GM18861 (cell line): ENCODE data around the gene CMTM7.

Experiments
- ATAC-seq: cut with Tn5 transposase; IDR thresholded peaks from one replicate; pipeline ENCODE4 v1.9.1; 2021; ENCODE audit not compliant: unreplicated experiment

The CMTM7 gene

GRCh38 chr3:32435911-32436815 is 44.5 kb downstream of the CMTM7 start:
- ATAC-seq: no peak

GRCh38 chr3:32436816-32437189 is 45.1 kb downstream of the CMTM7 start:
- peak; percentile 40 for ATAC-seq

GRCh38 chr3:32437896-32438295 is 46.2 kb downstream of the CMTM7 start:
- no peak for ATAC-seq

- ATAC-seq: peak; percentile 94
Measured at GRCh38 chr3:32438596-32439344, 47.1 kb downstream of the CMTM7 start.

GRCh38 chr3:32439421-32439820 is 47.8 kb downstream of the CMTM7 start:
- peak; percentile 7 for ATAC-seq

GRCh38 chr3:32440611-32441350 is 49.1 kb downstream of the CMTM7 start:
- no peak for ATAC-seq

GRCh38 chr3:32442766-32443165 is 51.1 kb downstream of the CMTM7 start:
- no peak for ATAC-seq

- ATAC-seq: no peak
Measured at GRCh38 chr3:32443478-32443877, 51.8 kb downstream of the CMTM7 start.

GRCh38 chr3:32447865-32448400 is 56.3 kb downstream of the CMTM7 start:
- no peak for ATAC-seq

GRCh38 chr3:32448686-32449474 is 57.2 kb downstream of the CMTM7 start:
- no peak for ATAC-seq

- no peak for ATAC-seq
Measured at GRCh38 chr3:32449691-32450090, 58.0 kb downstream of the CMTM7 start.

GRCh38 chr3:32450426-32450825 is 58.8 kb downstream of the CMTM7 start:
- no peak for ATAC-seq

- ATAC-seq: no peak
Measured at GRCh38 chr3:32450992-32451659, 59.5 kb downstream of the CMTM7 start.

- ATAC-seq: no peak
Measured at GRCh38 chr3:32452009-32452408, 60.4 kb downstream of the CMTM7 start.

GRCh38 chr3:32453346-32453745 is 61.7 kb downstream of the CMTM7 start:
- no peak for ATAC-seq

- no peak for ATAC-seq
Measured at GRCh38 chr3:32454111-32454510, 62.5 kb downstream of the CMTM7 start.

GRCh38 chr3:32454731-32455608 is 63.3 kb downstream of the CMTM7 start:
- ATAC-seq: no peak

GRCh38 chr3:32455609-32456428 is 64.2 kb downstream of the CMTM7 start:
- ATAC-seq: no peak
